HEK293 (cell line): ENCODE measurements around the gene KCNMA1.

ENCODE experiments used
- FEZF1 ChIP-seq: fragments of 450-650 bp; formaldehyde crosslinking; IDR thresholded peaks from 2 replicates; pipeline ENCODE4 v1.5.1; 2016; ENCODE audit warnings: missing biosample characterization, missing genetic modification characterization
- GLI2 ChIP-seq: fragments of 450-650 bp; formaldehyde crosslinking; IDR thresholded peaks from 2 replicates; pipeline ENCODE4; 2017; ENCODE audit warnings: missing biosample characterization, missing genetic modification characterization, low read depth, borderline replicate concordance
- HIC1 ChIP-seq: fragments of 450-650 bp; formaldehyde crosslinking; IDR thresholded peaks from 2 replicates; pipeline ENCODE4 v1.5.1; 2016; ENCODE audit warnings: missing biosample characterization, missing genetic modification characterization
- KLF1 ChIP-seq: fragments of 450-650 bp; formaldehyde crosslinking; IDR thresholded peaks from 2 replicates; pipeline ENCODE4 v1.5.1; 2016; ENCODE audit warnings: missing biosample characterization, missing genetic modification characterization
- MZF1 ChIP-seq: fragments of 450-650 bp; formaldehyde crosslinking; IDR thresholded peaks from 2 replicates; pipeline ENCODE4 v1.5.1; 2017; ENCODE audit warnings: missing biosample characterization, missing genetic modification characterization, borderline replicate concordance
- OVOL3 ChIP-seq: fragments of 450-650 bp; formaldehyde crosslinking; IDR thresholded peaks from 2 replicates; pipeline ENCODE4 v1.5.1; 2016; ENCODE audit warnings: missing biosample characterization, missing genetic modification characterization
- PRDM10 ChIP-seq: fragments of 450-650 bp; formaldehyde crosslinking; IDR thresholded peaks from 2 replicates; pipeline ENCODE4 v1.5.1; 2016; ENCODE audit warnings: missing biosample characterization, missing genetic modification characterization
- PRDM2 ChIP-seq: fragments of 450-650 bp; formaldehyde crosslinking; IDR thresholded peaks from 2 replicates; pipeline ENCODE4 v1.5.1; 2016; ENCODE audit warnings: missing biosample characterization, missing genetic modification characterization, borderline replicate concordance
- SALL2 ChIP-seq: fragments of 450-650 bp; formaldehyde crosslinking; IDR thresholded peaks from 2 replicates; pipeline ENCODE4 v1.5.0; 2017; ENCODE audit warnings: missing biosample characterization, mild to moderate bottlenecking, missing genetic modification characterization, borderline replicate concordance
- SCRT1 ChIP-seq: fragments of 450-650 bp; formaldehyde crosslinking; IDR thresholded peaks from 2 replicates; pipeline ENCODE4 v1.5.1; 2016; ENCODE audit warnings: missing biosample characterization, missing genetic modification characterization, borderline replicate concordance
- SP3 ChIP-seq: fragments of 450-650 bp; formaldehyde crosslinking; IDR thresholded peaks from 2 replicates; pipeline ENCODE4 v1.5.1; 2016; ENCODE audit warnings: missing biosample characterization, missing genetic modification characterization
- ZBTB8A ChIP-seq: fragments of 450-650 bp; formaldehyde crosslinking; IDR thresholded peaks from 2 replicates; pipeline ENCODE4 v1.5.1; 2016; ENCODE audit warnings: missing biosample characterization, missing genetic modification characterization
- ZNF10 ChIP-seq: fragments of 450-650 bp; formaldehyde crosslinking; IDR thresholded peaks from 2 replicates; pipeline ENCODE4 v1.5.1; 2017; ENCODE audit warnings: missing biosample characterization, missing genetic modification characterization
- ZNF140 ChIP-seq: fragments of 450-650 bp; formaldehyde crosslinking; IDR thresholded peaks from 2 replicates; pipeline ENCODE4 v1.5.1; 2016; ENCODE audit warnings: missing biosample characterization, missing genetic modification characterization
- ZNF18 ChIP-seq: fragments of 450-650 bp; formaldehyde crosslinking; IDR thresholded peaks from 2 replicates; pipeline ENCODE4 v1.5.1; 2016; ENCODE audit warnings: missing biosample characterization, missing genetic modification characterization
- ZNF26 ChIP-seq: fragments of 450-650 bp; formaldehyde crosslinking; IDR thresholded peaks from 2 replicates; pipeline ENCODE4 v1.5.1; 2016; ENCODE audit warnings: missing biosample characterization, missing genetic modification characterization
- ZNF398 ChIP-seq: fragments of 450-650 bp; formaldehyde crosslinking; IDR thresholded peaks from 2 replicates; pipeline ENCODE4 v1.5.1; 2017; ENCODE audit warnings: missing biosample characterization, missing genetic modification characterization
- ZNF843 ChIP-seq: fragments of 450-650 bp; formaldehyde crosslinking; IDR thresholded peaks from 2 replicates; pipeline ENCODE4 v1.5.1; 2016; ENCODE audit warnings: missing biosample characterization, missing genetic modification characterization
- ZSCAN30 ChIP-seq: fragments of 450-650 bp; IDR thresholded peaks from 2 replicates; pipeline ENCODE4 v1.5.1; 2018; ENCODE audit warnings: missing biosample characterization, mild to moderate bottlenecking, missing genetic modification characterization, moderate library complexity

The KCNMA1 gene

GRCh38 chr10:77286531-77287508 lies 350.8 kb downstream of the KCNMA1 start (continued):
- TF ChIP-seq ZNF140 (tag by site-specific recombination), result no peak
- TF ChIP-seq ZBTB8A (tag by site-specific recombination), result 0 out of 2 replicates have a peak, but pooled peaks have one; percentile 12
- no peak for TF ChIP-seq SP3 (tag by site-specific recombination)
- TF ChIP-seq SALL2 (tag by site-specific recombination), result no peak
- no peak for TF ChIP-seq HIC1 (tag by site-specific recombination)
- TF ChIP-seq MZF1, result peak; percentile 42; the same call in 1 of the 2 replicates
- peak; percentile 91 for TF ChIP-seq ZNF18 (tag by site-specific recombination)
- peak; percentile 70; the same call in 1 of the 2 replicates for TF ChIP-seq KLF1 (tag by site-specific recombination)
- peak; percentile 21; the same call in 1 of the 2 replicates for TF ChIP-seq ZSCAN30
- TF ChIP-seq ZNF398, result no peak
- TF ChIP-seq GLI2 (tag by site-specific recombination), result peak; percentile 53; the same call in 1 of the 2 replicates
- TF ChIP-seq ZNF843 (tag by site-specific recombination), result peak; percentile 72; the same call in 1 of the 2 replicates
- no peak for TF ChIP-seq ZNF26 (tag by site-specific recombination)
- TF ChIP-seq PRDM2 (tag by site-specific recombination), result no peak
- peak; percentile 41; the same call in 1 of the 2 replicates for TF ChIP-seq OVOL3 (tag by site-specific recombination)
- peak; percentile 12; the same call in 1 of the 2 replicates for TF ChIP-seq PRDM10 (tag by site-specific recombination)
- peak; percentile 81 for TF ChIP-seq FEZF1 (tag by site-specific recombination)
- peak; percentile 84 for TF ChIP-seq SCRT1
- peak; percentile 66 for TF ChIP-seq ZNF10 (tag by site-specific recombination)
